GM12875 (cell line): ENCODE results near the gene TOMM5.

ENCODE experiments used
- H3K4me3 ChIP-seq: one replicate; pipeline ENCODE4 v1.5.1; 2011; ENCODE audit warnings: low read depth, low read length, control low read depth
- TF ChIP-seq, protein P1 (sequence below): IDR thresholded peaks from 2 replicates; pipeline ENCODE4 v1.5.1; 2011; ENCODE audit warnings: low read depth, mild to moderate bottlenecking, control low read depth, inconsistent platforms, low read length, moderate library complexity, borderline replicate concordance; ENCODE audit not compliant: insufficient read depth

The TOMM5 gene

DNA sequence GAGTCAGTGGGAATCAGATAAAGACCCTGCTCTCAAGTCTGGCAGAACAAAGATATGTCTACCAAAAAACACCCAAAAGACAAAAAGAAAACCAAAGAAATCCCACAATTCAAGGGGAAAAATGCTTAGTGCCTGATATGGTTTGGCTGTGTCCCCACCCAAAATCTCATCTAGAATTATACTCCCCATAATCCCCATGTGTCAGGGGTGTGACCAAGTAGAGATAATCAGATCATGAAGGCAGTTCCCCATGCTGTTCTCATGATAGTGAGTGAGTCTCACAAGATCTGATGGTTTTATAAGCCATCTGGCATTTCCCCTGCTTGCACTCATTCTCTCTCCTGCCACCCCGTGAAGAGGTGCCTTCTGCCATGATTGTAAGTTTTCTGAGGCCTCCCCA, 29.6 kb downstream of the TOMM5 start:
- H3K4me3 ChIP-seq = no peak overlapping the region
- TF ChIP-seq, protein P1, sequence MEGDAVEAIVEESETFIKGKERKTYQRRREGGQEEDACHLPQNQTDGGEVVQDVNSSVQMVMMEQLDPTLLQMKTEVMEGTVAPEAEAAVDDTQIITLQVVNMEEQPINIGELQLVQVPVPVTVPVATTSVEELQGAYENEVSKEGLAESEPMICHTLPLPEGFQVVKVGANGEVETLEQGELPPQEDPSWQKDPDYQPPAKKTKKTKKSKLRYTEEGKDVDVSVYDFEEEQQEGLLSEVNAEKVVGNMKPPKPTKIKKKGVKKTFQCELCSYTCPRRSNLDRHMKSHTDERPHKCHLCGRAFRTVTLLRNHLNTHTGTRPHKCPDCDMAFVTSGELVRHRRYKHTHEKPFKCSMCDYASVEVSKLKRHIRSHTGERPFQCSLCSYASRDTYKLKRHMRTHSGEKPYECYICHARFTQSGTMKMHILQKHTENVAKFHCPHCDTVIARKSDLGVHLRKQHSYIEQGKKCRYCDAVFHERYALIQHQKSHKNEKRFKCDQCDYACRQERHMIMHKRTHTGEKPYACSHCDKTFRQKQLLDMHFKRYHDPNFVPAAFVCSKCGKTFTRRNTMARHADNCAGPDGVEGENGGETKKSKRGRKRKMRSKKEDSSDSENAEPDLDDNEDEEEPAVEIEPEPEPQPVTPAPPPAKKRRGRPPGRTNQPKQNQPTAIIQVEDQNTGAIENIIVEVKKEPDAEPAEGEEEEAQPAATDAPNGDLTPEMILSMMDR = no peak

DNA sequence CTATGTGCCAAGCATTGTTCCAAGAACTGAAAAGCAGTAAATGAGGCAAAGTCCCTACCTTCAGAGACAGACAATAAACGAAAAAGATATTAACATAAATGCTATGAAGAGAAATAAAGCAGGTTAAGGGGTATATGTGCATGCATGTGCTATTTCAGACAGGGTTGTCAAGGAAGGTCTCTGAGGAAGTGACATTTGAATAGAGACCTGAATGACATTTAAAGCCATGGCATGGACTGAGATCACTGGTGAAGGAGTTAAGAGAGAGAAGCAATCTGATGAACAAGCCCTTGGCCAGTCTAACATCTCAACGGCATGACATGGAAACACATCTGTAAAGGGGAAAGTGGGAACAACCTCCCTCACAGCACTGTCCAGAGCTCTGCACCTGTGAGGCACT, 30.7 kb downstream of the TOMM5 start:
- H3K4me3 ChIP-seq = no peak overlapping the region
- TF ChIP-seq, protein P1 = no peak

DNA sequence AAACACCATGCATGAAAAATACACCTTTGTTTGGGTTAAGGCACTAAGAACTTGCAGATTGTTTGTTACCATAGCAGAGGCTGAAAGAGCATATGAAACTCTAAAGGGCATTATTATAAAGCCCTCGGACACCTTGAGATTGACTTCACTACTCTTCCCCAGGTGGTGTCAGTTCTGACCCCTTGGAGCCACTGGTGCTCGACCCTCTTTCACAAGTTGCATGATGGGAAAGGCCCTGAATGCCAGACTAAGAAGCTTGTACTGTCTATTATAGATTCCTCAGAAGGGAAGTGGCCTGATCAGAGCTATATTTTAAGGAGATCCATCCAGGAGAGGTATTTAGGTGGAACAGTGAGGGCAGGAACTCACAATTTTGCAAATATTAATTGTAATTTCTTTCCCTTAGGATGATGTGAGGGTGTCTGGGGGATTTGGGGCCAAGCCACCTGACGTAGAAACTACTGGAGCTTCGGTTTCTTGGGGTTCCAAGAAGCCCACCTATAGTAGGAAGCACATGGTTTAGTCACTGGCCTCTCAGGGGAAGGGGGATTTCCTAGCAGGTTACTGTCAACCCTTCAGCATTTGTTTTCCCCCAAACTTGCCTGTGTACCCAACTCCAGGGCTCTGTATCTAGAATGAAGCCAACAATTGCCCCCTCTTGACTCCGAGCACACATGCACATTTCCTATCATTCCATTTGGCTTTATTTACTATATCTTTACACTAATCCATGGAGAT, 32.4 kb downstream of the TOMM5 start:
- TF ChIP-seq, protein P1 = no peak
- no peak overlapping the region for H3K4me3 ChIP-seq

DNA sequence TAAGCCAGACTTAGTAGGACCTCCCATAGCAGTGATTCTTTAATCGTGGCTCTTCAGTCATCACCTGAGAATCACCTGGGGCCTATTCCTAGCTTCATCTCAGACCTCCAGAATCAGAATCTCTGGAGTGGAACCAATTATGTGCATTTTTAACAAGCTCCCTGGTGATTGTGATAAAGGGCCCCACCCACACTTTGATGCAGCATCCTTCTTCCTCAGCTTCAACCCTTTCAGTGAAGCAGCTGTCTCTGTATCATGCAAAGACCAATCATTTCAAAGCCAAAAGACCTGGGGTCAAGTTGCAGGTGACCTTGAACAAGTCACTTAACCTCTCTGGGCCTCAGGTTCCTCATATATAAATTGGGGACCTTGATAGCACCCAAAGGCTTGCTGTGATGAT, 33.3 kb downstream of the TOMM5 start:
- no peak overlapping the region for H3K4me3 ChIP-seq
- TF ChIP-seq, protein P1 = no peak

DNA sequence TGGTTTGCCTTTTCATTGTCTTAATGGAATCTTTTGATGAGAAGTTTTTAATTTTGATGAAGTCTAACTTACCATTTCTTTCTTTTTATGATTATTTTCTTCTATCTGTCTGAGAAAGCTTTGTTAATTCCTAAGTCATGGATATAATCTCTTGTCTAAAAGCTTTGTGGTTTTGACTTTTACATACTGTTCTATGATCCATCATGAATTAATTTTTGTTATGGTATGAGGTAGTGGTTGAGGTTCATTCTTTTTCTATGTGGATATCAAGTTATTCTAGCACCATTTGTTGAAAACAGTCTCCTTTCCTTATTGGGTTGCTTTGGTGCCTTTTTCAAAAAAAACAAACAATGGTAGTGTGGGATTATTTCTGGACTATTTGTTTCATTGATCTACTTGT, 36.6 kb downstream of the TOMM5 start:
- no peak overlapping the region for H3K4me3 ChIP-seq
- TF ChIP-seq, protein P1 = no peak

DNA sequence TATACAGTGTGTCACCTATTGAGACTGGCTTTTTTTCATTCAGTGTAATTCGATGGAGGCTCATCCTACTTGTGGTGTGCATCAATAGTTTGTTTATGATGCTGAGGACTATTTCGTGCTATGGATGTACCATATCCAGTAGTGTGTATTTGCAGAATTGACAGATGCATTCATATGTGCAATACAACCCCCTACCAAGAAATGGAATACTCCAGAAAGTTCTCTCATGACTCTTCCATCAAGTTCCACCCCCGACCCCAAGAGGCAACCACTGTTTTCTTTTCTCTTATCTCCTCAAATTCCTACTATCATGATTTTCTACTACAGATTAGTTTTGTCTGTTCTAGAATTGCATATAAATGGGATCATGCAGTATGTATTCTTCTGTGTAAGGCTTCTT, 38.1 kb downstream of the TOMM5 start:
- TF ChIP-seq, protein P1 = no peak
- no peak overlapping the region for H3K4me3 ChIP-seq

DNA sequence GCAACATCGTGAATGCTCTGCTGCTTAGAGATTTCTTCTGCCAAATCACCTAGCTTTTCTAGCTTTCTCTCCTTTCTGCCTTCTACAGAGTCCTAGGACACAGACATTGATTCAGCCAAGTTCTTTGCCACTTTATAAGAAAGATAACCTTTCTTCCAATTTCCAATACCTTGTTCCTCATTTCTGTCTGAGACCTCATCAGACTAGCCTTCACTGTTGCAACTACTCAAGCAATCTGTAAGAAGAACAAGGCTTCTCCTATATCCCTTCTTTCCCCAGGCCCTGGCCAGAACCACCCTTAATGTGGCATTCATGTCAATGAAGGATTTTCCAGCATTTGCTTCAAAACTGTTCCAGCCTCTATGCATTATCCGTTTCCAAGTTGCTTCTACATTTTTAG, 40.5 kb downstream of the TOMM5 start:
- no peak overlapping the region for H3K4me3 ChIP-seq
- TF ChIP-seq, protein P1 = no peak
